Stimulated activated CD4-positive, alpha-beta T cell treated with anti-CD3 and anti-CD28 coated beads, Interleukin-2, amount 100 ng/mL, for 4 hours (primary cell): ENCODE results near the gene MON2.

Experiments used
- DNase-seq: peaks from one replicate; pipeline ENCODE4 v3.0.0-alpha.2; 2020; ENCODE audit warnings: low read depth

MON2 gene

GRCh38 chr12:62613081-62613480 is 146.5 kb downstream of the MON2 start:
- no peak for DNase-seq

GRCh38 chr12:62618319-62618718 is 151.7 kb downstream of the MON2 start:
- no peak for DNase-seq

- no peak for DNase-seq
Observed at GRCh38 chr12:62618930-62619329, 152.3 kb downstream of the MON2 start.

- no peak for DNase-seq
Observed at GRCh38 chr12:62621101-62621638, 154.5 kb downstream of the MON2 start.

- DNase-seq = no peak
Observed at GRCh38 chr12:62622177-62622576, 155.6 kb downstream of the MON2 start.

- DNase-seq = no peak
Observed at GRCh38 chr12:62625228-62625627, 158.6 kb downstream of the MON2 start.

- DNase-seq = no peak
Observed at GRCh38 chr12:62627181-62627580, 160.6 kb downstream of the MON2 start.

GRCh38 chr12:62629413-62629812 is 162.8 kb downstream of the MON2 start:
- no peak for DNase-seq

- DNase-seq = no peak
Observed at GRCh38 chr12:62629971-62630739, 163.5 kb downstream of the MON2 start.

GRCh38 chr12:62631471-62632410 is 165.1 kb downstream of the MON2 start:
- no peak for DNase-seq

GRCh38 chr12:62632411-62632918 is 165.8 kb downstream of the MON2 start:
- DNase-seq = no peak

- no peak for DNase-seq
Observed at GRCh38 chr12:62635649-62636048, 169.0 kb downstream of the MON2 start.

- DNase-seq = no peak
Observed at GRCh38 chr12:62637679-62638078, 171.1 kb downstream of the MON2 start.

GRCh38 chr12:62640910-62641448 is 174.4 kb downstream of the MON2 start:
- DNase-seq = no peak

GRCh38 chr12:62642486-62642885 is 175.9 kb downstream of the MON2 start:
- DNase-seq = no peak

GRCh38 chr12:62643486-62643885 is 176.9 kb downstream of the MON2 start:
- DNase-seq = no peak

- no peak for DNase-seq
Observed at GRCh38 chr12:62646566-62646965, 179.9 kb downstream of the MON2 start.

- no peak for DNase-seq
Observed at GRCh38 chr12:62647586-62647985, 181.0 kb downstream of the MON2 start.

- DNase-seq = no peak
Observed at GRCh38 chr12:62649412-62650138, 182.9 kb downstream of the MON2 start.
